HCT116 (cell line): ENCODE measurements around the gene SLC66A1. TPM values are rescaled to one million over a fixed set of nuclear protein-coding genes. Genes with fewer than 3 reads are reported as not detected.

Source experiments
- ATAC-seq: fragments of 200-7000 bp; cut with Tn5 transposase; 2 replicates; pipeline ENCODE4 v1.9.1; 2020; ENCODE audit warnings: mild to moderate bottlenecking, moderate library complexity
- BruUV-seq: library from RNA; stranded (reverse); fragments of 400-500 nt; replicated peaks from 2 replicates; lab custom pipeline; 2021; lab: Mats Ljungman, UMichigan
- CTCF ChIA-PET: fragments of 300-600 bp; sonication (Branson Sonifier 250); formaldehyde crosslinking; loops from one replicate; lab custom pipeline; 2021; ENCODE audit warnings: antibody characterized with exemption; lab: Charles Lee
- POLR2A ChIA-PET: fragments of 300-600, 350-600 bp; sonication (Branson Sonifier 250); formaldehyde crosslinking; loops from one replicate; lab custom pipeline; 2021; ENCODE audit warnings: antibody characterized with exemption; lab: Charles Lee
- RAD21 ChIA-PET, 2 experiments: fragments of 300-600 bp; sonication (Branson Sonifier 250); formaldehyde crosslinking; loops; one replicate each; lab custom pipeline; 2023; ENCODE audit warnings: low total read pairs in 2 of 2; ENCODE audit not compliant: uncharacterized antibody in 2 of 2, unreplicated experiment in 2 of 2, low non-redundant PET in 1 of 2; lab: Charles Lee
- DNase-seq: peaks from one replicate; pipeline ENCODE4 v3.0.0-alpha.2; 2010; ENCODE audit warnings: low read depth, low spot score
- H2AFZ ChIP-seq: fragments of 200-600 bp; shearing (Covaris generic), sonication (generic); 2 replicates; pipeline ENCODE4 v1.6.1; 2017; ENCODE audit warnings: low read depth, mixed run types, mixed read lengths, antibody characterized with exemption, low read length; ENCODE audit not compliant: poor library complexity, severe bottlenecking
- H3K27ac ChIP-seq: 2 replicates; pipeline ENCODE4 v1.5.1; 2012; ENCODE audit warnings: low read depth, low read length
- H3K27me3 ChIP-seq: fragments of 200-600 bp; sonication (generic); 2 replicates; pipeline ENCODE4 v1.6.1; 2016; ENCODE audit warnings: mixed run types, low read length, mixed read lengths; ENCODE audit not compliant: insufficient read depth
- H3K36me3 ChIP-seq, 2 experiments: fragments of 200-500 bp in 1 of 2; fragments of 200-600 bp in 1 of 2; sonication (Bioruptor generic) in 1 of 2; sonication (generic) in 1 of 2; 2 replicates each; pipeline versions ENCODE4 v1.5.1 to v1.6.1; 2014 to 2016; ENCODE audit warnings: low read length in 2 of 2, inconsistent platforms in 1 of 2, mixed read lengths in 1 of 2, mixed run types in 1 of 2; ENCODE audit not compliant: insufficient read depth in 2 of 2, control insufficient read depth in 1 of 2
- H3K4me1 ChIP-seq, 2 experiments: fragments of 200-600 bp in 1 of 2; sonication (generic) in 1 of 2; 2 replicates each; pipeline versions ENCODE4 v1.5.1 to v1.6.1; 2012 to 2017; ENCODE audit warnings: low read length in 2 of 2, inconsistent platforms in 1 of 2, mild to moderate bottlenecking in 1 of 2, mixed read lengths in 1 of 2, mixed run types in 1 of 2, moderate library complexity in 1 of 2; ENCODE audit not compliant: insufficient read depth in 2 of 2, control insufficient read depth in 1 of 2
- H3K4me2 ChIP-seq: fragments of 200-600 bp; sonication (generic); 2 replicates; pipeline ENCODE4 v1.6.1; 2017; ENCODE audit warnings: mixed run types, low read length, mixed read lengths
- H3K4me3 ChIP-seq, 2 experiments: fragments of 200-600 bp in 1 of 2; sonication (generic) in 1 of 2; replicated peaks in 1 of 2; 2 replicates each; pipeline ENCODE4 v1.5.1; 2011 to 2016; ENCODE audit warnings: low read length in 2 of 2, control low read depth in 1 of 2, low read depth in 1 of 2, mild to moderate bottlenecking in 1 of 2, mixed read lengths in 1 of 2, mixed run types in 1 of 2
- H3K79me2 ChIP-seq: fragments of 200-600 bp; sonication (generic); 2 replicates; pipeline ENCODE4 v1.6.1; 2017; ENCODE audit warnings: mild to moderate bottlenecking, mixed run types, low read length, moderate library complexity, mixed read lengths; ENCODE audit not compliant: insufficient read depth
- H3K9ac ChIP-seq: fragments of 200-600 bp; sonication (generic); 2 replicates; pipeline ENCODE4 v1.6.1; 2016; ENCODE audit warnings: low read length, mixed read lengths
- H3K9me2 ChIP-seq: fragments of 200-600 bp; sonication (generic), shearing (Covaris generic); 2 replicates; pipeline ENCODE4 v1.6.1; 2017; ENCODE audit warnings: mixed run types, mild to moderate bottlenecking, moderate library complexity; ENCODE audit not compliant: insufficient read depth
- H3K9me3 ChIP-seq, 2 experiments: fragments of 200-500 bp in 1 of 2; fragments of 200-600 bp in 1 of 2; sonication (Bioruptor generic) in 1 of 2; sonication (generic) in 1 of 2; 2 replicates each; pipeline ENCODE4 v1.6.1; 2014 to 2017; ENCODE audit warnings: low read length in 2 of 2, mixed read lengths in 2 of 2, inconsistent platforms in 1 of 2, low read depth in 1 of 2, mild to moderate bottlenecking in 1 of 2, mixed run types in 1 of 2, moderate library complexity in 1 of 2; ENCODE audit not compliant: control insufficient read depth in 1 of 2, insufficient read depth in 1 of 2
- H4K20me1 ChIP-seq: fragments of 200-600 bp; sonication (generic), shearing (Covaris generic); 2 replicates; pipeline ENCODE4 v1.6.1; 2017; ENCODE audit warnings: mixed run types, mild to moderate bottlenecking, moderate library complexity; ENCODE audit not compliant: insufficient read depth
- CEBPB ChIP-seq: IDR thresholded peaks from 2 replicates; pipeline ENCODE4 v1.6.1; 2012; ENCODE audit warnings: low read depth
- EZH2 ChIP-seq: fragments of 200-600 bp; sonication (generic); IDR thresholded peaks from 2 replicates; pipeline ENCODE4 v1.6.1; 2017; ENCODE audit warnings: antibody characterized with exemption, mixed run types
- EZH2phosphoT487 ChIP-seq: fragments of 200-600 bp; IDR thresholded peaks from 2 replicates; pipeline ENCODE4 v1.6.1; 2018; ENCODE audit warnings: antibody characterized with exemption, borderline replicate concordance
- RAD21 ChIP-seq: IDR thresholded peaks from 2 replicates; pipeline ENCODE4 v1.6.1; 2012; ENCODE audit warnings: low read depth, mild to moderate bottlenecking
- SIN3A ChIP-seq: IDR thresholded peaks from 2 replicates; pipeline ENCODE4 v1.6.1; 2012; ENCODE audit warnings: low read depth
- SRF ChIP-seq: IDR thresholded peaks from 2 replicates; pipeline ENCODE4 v1.6.1; 2012; ENCODE audit warnings: low read depth
- TCF7L2 ChIP-seq: IDR thresholded peaks from 2 replicates; pipeline ENCODE4 v1.7.0; 2011; ENCODE audit warnings: borderline replicate concordance, inconsistent platforms; ENCODE audit not compliant: insufficient read depth, insufficient read length; ENCODE audit errors: extremely low read depth
- YY1 ChIP-seq: IDR thresholded peaks from 2 replicates; pipeline ENCODE4 v1.6.1; 2011; ENCODE audit warnings: low read length, low read depth, moderate library complexity, mild to moderate bottlenecking; ENCODE audit not compliant: insufficient replicate concordance; ENCODE audit errors: extremely low read depth
- ZNF274 ChIP-seq: fragments of 200-500 bp; sonication (Bioruptor generic); IDR thresholded peaks from 2 replicates; pipeline ENCODE4 v1.6.1; 2014; ENCODE audit warnings: mild to moderate bottlenecking, low read depth, low read length, inconsistent platforms
- intact Hi-C: fragments of 100-400 bp; cut with micrococcal nuclease; formaldehyde crosslinking; loops from 2 replicates; pipeline ENCODE4 v1.10.0; 2022
- total RNA-seq: library from RNA; stranded (reverse); gene quantifications from one replicate; pipeline ENCODE4 v1.2.1, GENCODE V29; 2021; ENCODE audit not compliant: unreplicated experiment
- TF ChIP-seq, protein P1 (sequence below): IDR thresholded peaks from 2 replicates; pipeline ENCODE4 v1.6.1; 2011; ENCODE audit warnings: mild to moderate bottlenecking, low read length, moderate library complexity; ENCODE audit not compliant: insufficient replicate concordance; ENCODE audit errors: extremely low read depth
- TF ChIP-seq, protein P2 (sequence below): IDR thresholded peaks from 2 replicates; pipeline ENCODE4 v1.6.1; 2012
- TF ChIP-seq, protein P3 (sequence below): IDR thresholded peaks from 2 replicates; pipeline ENCODE4 v1.6.1; 2012

Gene SLC66A1
- total RNA-seq, 1 experiment from 2014 or later, result 11.1 TPM

DNA sequence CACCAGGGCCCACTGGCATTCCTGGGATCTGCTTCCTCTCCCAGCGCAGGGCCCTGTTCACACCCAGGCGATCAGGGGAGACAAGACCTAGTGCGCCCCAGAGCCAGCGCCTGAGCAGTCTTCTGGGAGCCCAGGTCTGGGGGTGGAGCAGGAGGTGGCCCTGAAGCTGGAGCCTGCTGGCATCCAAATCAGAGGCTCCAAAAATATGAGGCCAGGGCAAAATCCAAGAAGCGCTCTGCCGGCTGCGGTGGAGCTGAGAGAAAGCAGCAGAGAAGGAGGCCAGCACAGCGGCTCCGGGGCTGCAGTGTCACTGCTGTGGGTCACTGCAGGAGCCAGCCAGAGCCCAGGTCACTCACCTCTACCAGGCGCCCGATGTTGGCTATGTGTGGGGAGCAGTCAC is 32.7 kb downstream of the SLC66A1 start (continued):
- TF ChIP-seq RAD21, result no peak
- TF ChIP-seq EZH2, result no peak
- TF ChIP-seq YY1, result no peak
- TF ChIP-seq SIN3A, result no peak
- TF ChIP-seq, protein P1, sequence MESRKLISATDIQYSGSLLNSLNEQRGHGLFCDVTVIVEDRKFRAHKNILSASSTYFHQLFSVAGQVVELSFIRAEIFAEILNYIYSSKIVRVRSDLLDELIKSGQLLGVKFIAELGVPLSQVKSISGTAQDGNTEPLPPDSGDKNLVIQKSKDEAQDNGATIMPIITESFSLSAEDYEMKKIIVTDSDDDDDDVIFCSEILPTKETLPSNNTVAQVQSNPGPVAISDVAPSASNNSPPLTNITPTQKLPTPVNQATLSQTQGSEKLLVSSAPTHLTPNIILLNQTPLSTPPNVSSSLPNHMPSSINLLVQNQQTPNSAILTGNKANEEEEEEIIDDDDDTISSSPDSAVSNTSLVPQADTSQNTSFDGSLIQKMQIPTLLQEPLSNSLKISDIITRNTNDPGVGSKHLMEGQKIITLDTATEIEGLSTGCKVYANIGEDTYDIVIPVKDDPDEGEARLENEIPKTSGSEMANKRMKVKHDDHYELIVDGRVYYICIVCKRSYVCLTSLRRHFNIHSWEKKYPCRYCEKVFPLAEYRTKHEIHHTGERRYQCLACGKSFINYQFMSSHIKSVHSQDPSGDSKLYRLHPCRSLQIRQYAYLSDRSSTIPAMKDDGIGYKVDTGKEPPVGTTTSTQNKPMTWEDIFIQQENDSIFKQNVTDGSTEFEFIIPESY, result no peak
- TF ChIP-seq, protein P2, sequence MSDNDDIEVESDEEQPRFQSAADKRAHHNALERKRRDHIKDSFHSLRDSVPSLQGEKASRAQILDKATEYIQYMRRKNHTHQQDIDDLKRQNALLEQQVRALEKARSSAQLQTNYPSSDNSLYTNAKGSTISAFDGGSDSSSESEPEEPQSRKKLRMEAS, result no peak
- no peak for TF ChIP-seq EZH2phosphoT487
- no peak for TF ChIP-seq CEBPB
- TF ChIP-seq, protein P3, sequence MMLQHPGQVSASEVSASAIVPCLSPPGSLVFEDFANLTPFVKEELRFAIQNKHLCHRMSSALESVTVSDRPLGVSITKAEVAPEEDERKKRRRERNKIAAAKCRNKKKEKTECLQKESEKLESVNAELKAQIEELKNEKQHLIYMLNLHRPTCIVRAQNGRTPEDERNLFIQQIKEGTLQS, result no peak
- TF ChIP-seq TCF7L2, result no peak
- no peak for TF ChIP-seq ZNF274

DNA sequence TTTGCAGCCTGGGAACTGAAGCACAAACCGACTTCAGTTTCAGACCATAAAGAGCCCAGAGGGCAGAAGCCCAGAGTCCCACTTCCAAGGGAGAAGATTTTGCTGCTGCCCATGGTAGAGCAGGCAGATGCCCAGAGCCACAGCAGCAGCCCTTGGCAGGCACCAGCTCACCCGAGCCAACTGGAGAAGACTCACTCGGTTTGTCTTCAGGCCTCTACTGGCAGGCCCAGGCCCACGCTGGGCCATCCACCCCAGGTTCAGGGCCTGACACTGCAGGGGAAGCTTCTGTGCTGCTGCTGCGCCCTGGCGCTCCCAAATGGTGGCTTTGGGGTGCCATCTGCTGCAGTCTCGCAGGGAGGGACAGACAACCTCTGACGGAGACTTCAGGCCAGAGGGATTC is 33.3 kb downstream of the SLC66A1 start:
- H4K20me1 ChIP-seq, result no peaks in the 10 kb centered on the region
- no peak for DNase-seq
- no peak overlapping the region for H3K4me2 ChIP-seq
- RAD21 ChIA-PET, result no interaction called here
- no peaks in the 10 kb centered on the region for H3K79me2 ChIP-seq
- TF ChIP-seq CEBPB (no peak), EZH2 (no peak), SRF (no peak)
- no peak overlapping the region for H3K27ac ChIP-seq
- H3K36me3 ChIP-seq, result peaks cover 0 to 6% of the 10 kb centered on the region in 2 experiments; a peak in 1 of 4 replicates
- H2AFZ ChIP-seq, result no peak overlapping the region
- no peaks in the 10 kb centered on the region for H3K27me3 ChIP-seq
- ATAC-seq, result no peak
- POLR2A ChIA-PET, result no interaction called here
- H3K9me2 ChIP-seq, result no peaks in the 10 kb centered on the region
- no peak overlapping the region for H3K9ac ChIP-seq
- H3K9me3 ChIP-seq, result no peaks in the 10 kb centered on the region
- BruUV-seq, result no TSS peak
- intact Hi-C loops, result loop anchor here (2.0 kb wide), 1 partner anchor 307 kb away; no protein-coding TSS in a partner anchor
- CTCF ChIA-PET, result interaction anchor here (1.4 to 1.6 kb wide), 2 partner anchors 236 to 306 kb away, joined by 4 to 5 read pairs; no protein-coding TSS in a partner anchor
- no peak overlapping the region for H3K4me3 ChIP-seq
- H3K4me1 ChIP-seq, result peaks cover 3 to 9% of the 10 kb centered on the region in 2 experiments; a peak in 3 of 4 replicates
